NB4 (cell line): ENCODE measurements around the gene NCOA1.

ENCODE experiments used
- DNase-seq: peaks from one replicate; pipeline ENCODE4 v3.0.0; 2010; ENCODE audit warnings: low read depth
- H3K4me3 ChIP-seq: one replicate; pipeline ENCODE4 v1.5.1; 2011; ENCODE audit warnings: mild to moderate bottlenecking, low read depth, low read length, moderate library complexity
- MYC ChIP-seq: IDR thresholded peaks from 2 replicates; pipeline ENCODE4 v1.6.1; 2011; ENCODE audit warnings: low read depth, low read length
- POLR2A ChIP-seq: IDR thresholded peaks from 2 replicates; pipeline ENCODE4 v1.6.1; 2011; ENCODE audit warnings: mild to moderate bottlenecking; ENCODE audit not compliant: insufficient read length; ENCODE audit errors: extremely low read depth
- TF ChIP-seq, protein P1 (sequence below): IDR thresholded peaks from 2 replicates; pipeline ENCODE4 v1.6.1; 2011; ENCODE audit warnings: low read depth, low read length
- TF ChIP-seq, protein P2 (sequence below): IDR thresholded peaks from one replicate; pipeline ENCODE4 v1.5.1; 2012; ENCODE audit warnings: low read depth, low read length

Gene NCOA1

DNA sequence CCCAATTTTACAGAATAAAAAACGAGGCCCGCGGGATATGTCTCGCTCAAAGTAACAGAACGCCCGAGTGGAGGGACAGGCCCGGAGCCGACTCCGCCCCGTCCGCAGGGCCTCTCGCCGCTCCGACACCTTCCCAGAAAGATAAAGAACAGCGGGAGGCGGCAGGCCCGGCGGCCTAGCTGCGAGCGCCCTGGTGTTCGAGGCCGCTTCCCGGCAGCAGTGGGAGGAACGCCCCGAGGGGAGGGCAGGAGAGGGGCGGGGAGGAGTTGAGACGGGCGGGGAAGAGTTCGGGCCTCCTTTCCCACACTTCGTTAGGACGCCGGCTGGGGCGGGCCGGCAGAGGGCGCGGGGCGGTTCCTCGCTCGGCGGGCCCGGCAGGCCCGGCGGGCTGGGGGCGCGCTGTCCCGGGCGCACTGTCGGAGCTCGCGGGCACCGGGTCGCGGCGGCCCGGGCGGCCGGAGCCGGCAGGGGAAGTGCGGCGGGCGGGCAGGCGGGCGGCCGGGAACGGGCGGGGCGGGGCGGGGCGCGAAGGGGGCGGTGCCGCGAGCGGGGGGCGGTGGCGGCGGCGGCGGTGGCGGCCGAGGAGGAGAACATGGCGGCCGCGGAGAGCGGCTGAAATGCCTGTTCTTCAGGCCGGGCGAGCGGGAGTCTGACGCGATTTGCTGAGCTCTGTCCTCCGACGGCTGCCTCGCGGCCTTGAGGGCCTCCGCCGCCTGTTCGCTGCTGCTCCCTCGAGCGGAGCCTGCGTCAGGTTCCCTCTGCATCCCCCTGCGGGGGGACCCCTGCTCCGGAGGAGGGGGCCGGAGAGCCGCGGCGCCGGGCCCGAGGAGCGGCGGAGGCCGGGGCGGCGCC lies at the start of gene NCOA1:
Gene NCOA1 (plus strand): TSS at position 565 of the 852 bp plus-strand sequence. CDS start 167,424 bp downstream, outside the sequence.
- peak within 1 kb of the TSS; percentile 74 for H3K4me3 ChIP-seq
- peak; percentile 95 for DNase-seq
- TF ChIP-seq POLR2A, result peak; percentile 32
- TF ChIP-seq, protein P1, sequence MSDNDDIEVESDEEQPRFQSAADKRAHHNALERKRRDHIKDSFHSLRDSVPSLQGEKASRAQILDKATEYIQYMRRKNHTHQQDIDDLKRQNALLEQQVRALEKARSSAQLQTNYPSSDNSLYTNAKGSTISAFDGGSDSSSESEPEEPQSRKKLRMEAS, result no peak

DNA sequence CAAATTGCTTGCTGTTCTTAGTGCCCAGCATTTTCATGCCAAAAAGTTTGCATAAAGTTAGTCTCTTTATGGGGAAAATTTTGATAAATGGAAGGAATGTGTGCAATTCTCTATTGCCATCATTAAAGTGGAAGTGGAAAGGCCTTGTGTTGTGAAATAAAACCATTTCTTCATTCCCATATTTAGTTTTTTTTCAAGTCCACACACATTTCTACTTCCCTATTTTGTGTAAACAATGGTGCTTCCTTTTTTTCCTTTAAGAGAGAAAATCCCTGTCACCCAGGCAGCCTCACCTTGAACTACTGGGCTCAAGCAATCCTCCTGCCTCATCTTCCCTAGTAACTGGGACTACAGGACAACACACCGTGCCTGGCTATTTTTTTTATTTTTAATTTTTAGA lies 42.3 kb upstream of the NCOA1 start:
- TF ChIP-seq MYC, result no peak
- TF ChIP-seq, protein P1, result no peak
- TF ChIP-seq, protein P2, sequence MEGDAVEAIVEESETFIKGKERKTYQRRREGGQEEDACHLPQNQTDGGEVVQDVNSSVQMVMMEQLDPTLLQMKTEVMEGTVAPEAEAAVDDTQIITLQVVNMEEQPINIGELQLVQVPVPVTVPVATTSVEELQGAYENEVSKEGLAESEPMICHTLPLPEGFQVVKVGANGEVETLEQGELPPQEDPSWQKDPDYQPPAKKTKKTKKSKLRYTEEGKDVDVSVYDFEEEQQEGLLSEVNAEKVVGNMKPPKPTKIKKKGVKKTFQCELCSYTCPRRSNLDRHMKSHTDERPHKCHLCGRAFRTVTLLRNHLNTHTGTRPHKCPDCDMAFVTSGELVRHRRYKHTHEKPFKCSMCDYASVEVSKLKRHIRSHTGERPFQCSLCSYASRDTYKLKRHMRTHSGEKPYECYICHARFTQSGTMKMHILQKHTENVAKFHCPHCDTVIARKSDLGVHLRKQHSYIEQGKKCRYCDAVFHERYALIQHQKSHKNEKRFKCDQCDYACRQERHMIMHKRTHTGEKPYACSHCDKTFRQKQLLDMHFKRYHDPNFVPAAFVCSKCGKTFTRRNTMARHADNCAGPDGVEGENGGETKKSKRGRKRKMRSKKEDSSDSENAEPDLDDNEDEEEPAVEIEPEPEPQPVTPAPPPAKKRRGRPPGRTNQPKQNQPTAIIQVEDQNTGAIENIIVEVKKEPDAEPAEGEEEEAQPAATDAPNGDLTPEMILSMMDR, result no peak
- no peak for TF ChIP-seq POLR2A
- H3K4me3 ChIP-seq, result no peak overlapping the region
- peak; percentile 79 for DNase-seq

DNA sequence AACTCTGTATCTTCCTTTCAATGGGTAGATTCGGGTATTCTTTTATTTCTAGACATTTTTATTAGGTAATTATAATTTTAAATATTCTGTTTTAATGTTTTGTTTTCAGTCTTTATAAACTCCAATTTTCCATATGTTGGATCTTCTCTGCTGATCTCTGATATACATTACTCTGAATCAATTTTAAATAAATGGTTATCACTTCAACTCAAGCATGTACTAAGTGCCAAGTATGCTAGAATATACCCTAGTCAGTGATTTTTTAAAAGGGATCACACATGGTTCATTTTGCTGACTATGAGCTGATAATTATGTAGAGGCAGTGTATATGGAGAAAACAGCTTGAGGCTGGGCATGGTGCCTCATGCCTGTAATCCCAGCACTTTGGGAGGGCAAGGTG lies 41.7 kb upstream of the NCOA1 start:
- H3K4me3 ChIP-seq, result no peak overlapping the region
- no peak for DNase-seq
- TF ChIP-seq MYC (no peak), POLR2A (no peak)
- TF ChIP-seq, protein P2, result no peak
- TF ChIP-seq, protein P1, result no peak

DNA sequence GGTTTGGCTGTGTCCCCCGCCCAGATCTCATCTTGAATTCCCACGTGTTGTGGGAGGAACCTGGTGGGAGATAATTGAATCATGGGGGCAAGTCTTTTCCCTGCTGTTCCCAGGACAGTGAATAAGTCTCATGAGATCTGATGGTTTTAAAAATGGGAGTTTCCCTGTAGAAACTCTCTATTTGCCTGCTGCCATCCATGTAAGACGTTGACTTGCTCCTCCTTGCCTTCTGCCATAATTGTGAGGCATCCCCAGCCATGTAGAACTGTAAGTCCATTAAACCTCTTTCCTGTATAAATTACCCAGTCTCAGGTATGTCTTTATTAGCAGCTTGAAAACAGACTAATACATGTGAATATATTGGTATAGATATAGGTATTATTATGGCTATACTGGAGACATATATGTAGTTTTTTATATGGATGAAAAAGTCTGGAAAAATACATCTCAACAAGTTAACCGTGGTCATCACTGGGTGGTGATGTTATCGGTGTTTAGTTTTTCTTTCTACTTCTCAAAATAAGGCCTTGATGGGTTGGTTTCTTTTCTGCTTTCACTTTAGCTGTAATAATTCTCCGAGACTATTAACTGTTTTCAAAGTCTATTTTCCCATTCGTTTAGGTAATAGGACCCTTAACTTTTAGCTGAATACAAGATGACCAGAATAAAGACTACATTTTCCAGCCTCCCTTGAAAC lies 39.1 kb upstream of the NCOA1 start:
- no peak for DNase-seq

GRCh38 chr2:24452502-24452885 lies 38.6 kb upstream of the NCOA1 start:
- TF ChIP-seq POLR2A (no peak), MYC (no peak)
- TF ChIP-seq, protein P1, result no peak
- TF ChIP-seq, protein P2, result no peak
- no peak for DNase-seq
- H3K4me3 ChIP-seq, result no peak overlapping the region

More for the DNA sequence above, 39.1 kb upstream of the NCOA1 start:
- TF ChIP-seq, protein P2, result no peak
- no peak overlapping the region for H3K4me3 ChIP-seq

DNA sequence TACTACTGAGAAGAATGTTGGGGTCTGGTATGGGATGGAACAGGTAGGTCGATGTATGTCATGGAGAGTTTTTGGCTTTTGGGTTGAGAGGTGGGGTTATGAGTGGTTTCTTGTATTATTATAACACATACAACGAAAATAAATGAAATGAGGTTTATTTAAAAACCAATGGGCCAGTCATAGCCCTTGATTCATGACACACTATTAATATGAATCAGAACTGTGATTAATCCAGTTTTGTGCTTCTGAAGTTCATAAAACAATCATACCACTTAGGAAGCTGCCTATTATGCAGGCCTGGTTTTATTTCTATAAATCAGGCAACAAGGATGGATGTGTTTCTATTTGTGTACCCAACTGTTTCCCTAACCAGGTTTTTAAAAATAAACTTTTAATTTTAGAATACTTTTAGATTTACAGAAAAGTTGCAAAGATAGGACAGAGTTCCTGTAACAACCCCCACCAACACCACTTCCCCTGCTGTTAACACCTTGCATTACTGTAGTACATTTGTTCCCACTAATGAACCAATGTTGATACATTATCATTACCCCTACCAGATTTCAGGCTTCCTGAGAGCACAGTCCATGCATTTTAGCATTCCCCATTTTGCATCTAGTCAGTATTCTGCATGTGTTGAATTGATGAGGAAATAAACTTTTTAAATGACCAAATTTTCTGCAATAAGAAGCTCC lies 37.5 kb upstream of the NCOA1 start:
- TF ChIP-seq, protein P1, result no peak
- TF ChIP-seq POLR2A (no peak), MYC (no peak)
- TF ChIP-seq, protein P2, result no peak

More for the DNA sequence above, 37.5 kb upstream of the NCOA1 start:
- no peak overlapping the region for H3K4me3 ChIP-seq
- no peak for DNase-seq
